H1 (cell line): Measurements from ENCODE around the gene XYLB. TPM values are rescaled to one million over a fixed set of nuclear protein-coding genes. Genes with fewer than 3 reads are reported as not detected.
A peak's percentile ranks its signal among the peaks of the same experiment; 100 is the strongest.

ENCODE experiments used
- CTBP2 ChIP-seq: IDR thresholded peaks from 2 replicates; pipeline ENCODE4 v1.7.0; 2011; ENCODE audit warnings: borderline replicate concordance, mild to moderate bottlenecking, moderate library complexity, mixed read lengths, low read length; ENCODE audit not compliant: insufficient read depth, insufficient read length
- GABPA ChIP-seq: IDR thresholded peaks from 2 replicates; pipeline ENCODE4 v1.6.1; 2011; ENCODE audit warnings: mild to moderate bottlenecking, low read length, moderate library complexity, borderline replicate concordance; ENCODE audit not compliant: insufficient read depth
- HDAC2 ChIP-seq, 2 experiments: fragments of 300-600 bp in 1 of 2; sonication (generic) in 1 of 2; IDR thresholded peaks; 2 replicates each; pipeline ENCODE4 v1.6.1; 2011 to 2012; ENCODE audit warnings: low read depth in 2 of 2, low read length in 2 of 2, mild to moderate bottlenecking in 2 of 2, moderate library complexity in 2 of 2, borderline replicate concordance in 1 of 2, inconsistent platforms in 1 of 2
- JUND ChIP-seq: IDR thresholded peaks from 2 replicates; pipeline ENCODE4 v1.6.1; 2011; ENCODE audit warnings: mild to moderate bottlenecking, improper control_type of control experiment, low read length
- KDM1A ChIP-seq: fragments of 200-600, 300-600 bp; sonication (generic); IDR thresholded peaks from 2 replicates; pipeline ENCODE4 v1.7.1; 2016; ENCODE audit warnings: mild to moderate bottlenecking, low read length, borderline replicate concordance
- KDM5A ChIP-seq: fragments of 200-600 bp; IDR thresholded peaks from 2 replicates; pipeline ENCODE4 v1.7.1; 2012; ENCODE audit warnings: mild to moderate bottlenecking, low read length, inconsistent platforms, mixed read lengths
- PHF8 ChIP-seq: fragments of 200-600 bp; sonication (generic); conservative IDR thresholded peaks from 2 replicates; pipeline ENCODE4 v1.7.1; 2012; ENCODE audit warnings: low read depth, mild to moderate bottlenecking, inconsistent platforms, low read length, moderate library complexity
- SIN3A ChIP-seq, 2 experiments: IDR thresholded peaks in 1 of 2; conservative IDR thresholded peaks in 1 of 2; 2 replicates each; pipeline ENCODE4 v1.6.1; 2011 to 2012; ENCODE audit warnings: low read length in 2 of 2, improper control_type of control experiment in 1 of 2, low read depth in 1 of 2, mild to moderate bottlenecking in 1 of 2
- SIX5 ChIP-seq: IDR thresholded peaks from 2 replicates; pipeline ENCODE4 v1.6.1; 2011; ENCODE audit warnings: mild to moderate bottlenecking, low read depth, low read length
- YY1 ChIP-seq: IDR thresholded peaks from 2 replicates; pipeline ENCODE4 v1.6.1; 2011; ENCODE audit warnings: low read depth, mild to moderate bottlenecking, low read length
- polyA plus RNA-seq, 7 experiments: library from polyadenylated mRNA; depleted of rRNA in 3 of 7; stranded (reverse) in 5 of 7; unstranded in 2 of 7; fragments of >200 nt in 5 of 7; fragments of 200-250 nt in 2 of 7; gene quantifications; 1 replicate in 5 of 7; 2 replicates in 1 of 7; 4 replicates in 1 of 7; pipeline versions ENCODE4 v1.2.1 to v1.2.3, GENCODE V29; 2011 to 2013; ENCODE audit warnings: missing spikeins in 2 of 7, mixed read lengths in 2 of 7
- total RNA-seq: library from RNA; stranded (reverse); fragmentation: NEBNext Ultra II Directional; extraction: Animal tissue kit (Norgen Biotek cat#: 25700); gene quantifications from 2 replicates; pipeline ENCODE4 v1.2.1, GENCODE V29; 2021
- TF ChIP-seq, protein P1 (sequence below), 3 experiments: IDR thresholded peaks; 1 replicate in 2 of 3; 2 replicates in 1 of 3; pipeline versions ENCODE4 v1.5.1 to v1.6.1; 2011; ENCODE audit warnings: low read length in 3 of 3, mild to moderate bottlenecking in 3 of 3, inconsistent platforms in 2 of 3, low read depth in 1 of 3, moderate library complexity in 1 of 3; ENCODE audit not compliant: insufficient read depth in 1 of 3; ENCODE audit errors: control extremely low read depth in 1 of 3
- TF ChIP-seq, protein P2 (sequence below): IDR thresholded peaks from 2 replicates; pipeline ENCODE4 v1.6.1; 2012; ENCODE audit warnings: inconsistent platforms

XYLB gene
- total and polyA plus RNA-seq, 2 of the 8 experiments (the other 6 are each of a cell fraction or from before 2014, with no cell fraction given) = 1.7 to 5.5 TPM

DNA sequence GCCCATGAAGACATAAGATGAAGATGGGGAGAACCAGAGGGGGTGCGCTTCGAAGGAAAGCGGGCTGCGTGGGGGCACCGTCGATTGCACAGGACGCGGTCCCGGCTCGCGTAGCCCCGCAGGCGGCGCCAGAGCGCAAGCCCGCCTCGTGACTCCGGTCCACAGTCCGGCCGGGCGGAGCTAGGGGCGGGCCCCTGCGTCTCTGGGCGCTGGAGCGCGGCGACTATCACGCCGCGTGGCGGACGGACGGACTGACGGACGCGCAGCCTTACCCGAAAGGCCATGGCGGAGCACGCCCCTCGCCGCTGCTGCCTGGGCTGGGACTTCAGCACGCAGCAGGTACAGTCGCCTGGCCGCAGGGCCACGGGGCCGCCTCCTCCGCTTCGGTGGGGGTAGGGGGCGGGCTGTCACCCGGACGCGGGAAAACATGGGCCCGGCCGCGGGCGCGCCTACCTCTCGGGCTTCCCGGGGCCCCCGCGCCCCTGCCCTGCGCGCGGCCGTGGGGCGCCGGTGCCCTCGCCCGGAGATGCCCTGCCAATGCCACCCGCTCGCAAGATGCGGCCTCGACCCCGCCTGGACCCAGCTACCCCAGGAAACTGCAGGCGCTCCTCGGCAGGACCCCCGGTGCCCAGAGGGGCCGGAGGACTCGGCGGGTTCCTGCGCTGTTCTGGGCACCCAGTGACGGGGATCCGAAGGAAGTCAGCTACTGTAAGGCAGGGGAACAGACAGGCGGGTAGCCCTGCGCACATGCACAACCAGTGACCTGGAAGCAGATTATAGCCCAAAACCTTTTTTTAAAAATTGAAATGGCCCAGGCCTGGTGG, at the start of gene XYLB (continued):
- TF ChIP-seq HDAC2 (IDR thresholded peaks at IDR 0.05; ENCODE audit: borderline replicate concordance in 1 of 2, low read depth in 2 of 2, low read length in 2 of 2) = peak; percentile 80 to 82; a peak in 3 of 4 replicates
- TF ChIP-seq, protein P1, sequence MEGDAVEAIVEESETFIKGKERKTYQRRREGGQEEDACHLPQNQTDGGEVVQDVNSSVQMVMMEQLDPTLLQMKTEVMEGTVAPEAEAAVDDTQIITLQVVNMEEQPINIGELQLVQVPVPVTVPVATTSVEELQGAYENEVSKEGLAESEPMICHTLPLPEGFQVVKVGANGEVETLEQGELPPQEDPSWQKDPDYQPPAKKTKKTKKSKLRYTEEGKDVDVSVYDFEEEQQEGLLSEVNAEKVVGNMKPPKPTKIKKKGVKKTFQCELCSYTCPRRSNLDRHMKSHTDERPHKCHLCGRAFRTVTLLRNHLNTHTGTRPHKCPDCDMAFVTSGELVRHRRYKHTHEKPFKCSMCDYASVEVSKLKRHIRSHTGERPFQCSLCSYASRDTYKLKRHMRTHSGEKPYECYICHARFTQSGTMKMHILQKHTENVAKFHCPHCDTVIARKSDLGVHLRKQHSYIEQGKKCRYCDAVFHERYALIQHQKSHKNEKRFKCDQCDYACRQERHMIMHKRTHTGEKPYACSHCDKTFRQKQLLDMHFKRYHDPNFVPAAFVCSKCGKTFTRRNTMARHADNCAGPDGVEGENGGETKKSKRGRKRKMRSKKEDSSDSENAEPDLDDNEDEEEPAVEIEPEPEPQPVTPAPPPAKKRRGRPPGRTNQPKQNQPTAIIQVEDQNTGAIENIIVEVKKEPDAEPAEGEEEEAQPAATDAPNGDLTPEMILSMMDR (IDR thresholded peaks at IDR 0.05; ENCODE audit: control extremely low read depth in 1 of 3, insufficient read depth in 1 of 3, low read depth in 1 of 3, low read length in 3 of 3) = peak; percentile 72 to 85 (median 76)
- no peak for TF ChIP-seq KDM1A
- 0 out of 2 replicates have a peak, but pooled peaks have one; percentile 37 for TF ChIP-seq YY1
- TF ChIP-seq KDM5A = no peak
- peak; percentile 35; the same call in 1 of the 2 replicates for TF ChIP-seq JUND
- peak; percentile 77 for TF ChIP-seq CTBP2
- TF ChIP-seq PHF8 = 0 out of 2 replicates have a peak, but pooled peaks have one; percentile 46
- peak in 1 of 2 experiments; percentile 78; a peak in 2 of 4 replicates for TF ChIP-seq SIN3A (conservative IDR thresholded peaks at IDR 0.05 in 1 of 2, IDR thresholded peaks at IDR 0.05 in 1 of 2; ENCODE audit: low read depth in 1 of 2, low read length in 2 of 2)
- no peak for TF ChIP-seq SIX5
- no peak for TF ChIP-seq GABPA
- TF ChIP-seq, protein P2, sequence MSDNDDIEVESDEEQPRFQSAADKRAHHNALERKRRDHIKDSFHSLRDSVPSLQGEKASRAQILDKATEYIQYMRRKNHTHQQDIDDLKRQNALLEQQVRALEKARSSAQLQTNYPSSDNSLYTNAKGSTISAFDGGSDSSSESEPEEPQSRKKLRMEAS = peak; percentile 95
